Skeletal muscle tissue (tissue), 4 donors: ENCODE measurements around the gene CDK11B. TPM values are rescaled to one million over a fixed set of nuclear protein-coding genes. Genes with fewer than 3 reads are reported as not detected.
"Not testable (repeated sequence)": the region's sequence is repeated elsewhere in the genome, so short reads cannot be mapped to it uniquely, and the experiment has no call there.

ENCODE experiments used
- H3K27ac ChIP-seq: one replicate; pipeline ENCODE4 v1.7.0; 2013; ENCODE audit warnings: mild to moderate bottlenecking, low read depth, low read length, inconsistent platforms
- H3K27me3 ChIP-seq, 3 donors: one replicate each; pipeline ENCODE4 v1.7.0; 2013; ENCODE audit warnings: low read length in 3 of 3; ENCODE audit not compliant: control insufficient read depth in 3 of 3, insufficient read depth in 3 of 3
- H3K36me3 ChIP-seq, 3 donors: one replicate each; pipeline ENCODE4 v1.7.0; 2013; ENCODE audit warnings: low read length in 3 of 3; ENCODE audit not compliant: control insufficient read depth in 3 of 3, insufficient read depth in 3 of 3
- H3K4me1 ChIP-seq, 3 donors: one replicate each; pipeline ENCODE4 v1.7.0; 2013; ENCODE audit warnings: low read length in 3 of 3, mild to moderate bottlenecking in 3 of 3; ENCODE audit not compliant: control insufficient read depth in 3 of 3, insufficient read depth in 3 of 3
- H3K4me3 ChIP-seq, 3 donors: one replicate each; pipeline ENCODE4 v1.7.0; 2013; ENCODE audit warnings: low read length in 3 of 3
- H3K9ac ChIP-seq, 3 donors: one replicate each; pipeline ENCODE4 v1.7.0; 2013; ENCODE audit warnings: low read length in 3 of 3, mild to moderate bottlenecking in 3 of 3, moderate library complexity in 2 of 3, low read depth in 1 of 3
- H3K9me3 ChIP-seq, 3 donors: one replicate each; pipeline ENCODE4 v1.7.0; 2013; ENCODE audit warnings: low read length in 3 of 3; ENCODE audit not compliant: control insufficient read depth in 3 of 3
- total RNA-seq: library from RNA; depleted of rRNA; stranded (reverse); fragments of >200 nt; gene quantifications from one replicate; pipeline ENCODE4 v1.2.3, GENCODE V29; 2014
- donor health status: Osteomylitis.

The CDK11B gene
- total RNA-seq, 1 donor from 2014 or later: 8.4 TPM

GRCh38 chr1:1599935-1600860, 58.6 kb downstream of the CDK11B start, which contains the start of gene FNDC10:
TSS of gene FNDC10 (minus strand) at chr1:1600135. CDS start at chr1:1600015, 120 bp downstream.
- Histone ChIP-seq H3K4me1 (peaks cover 3 to 22% (median 9%) of the 10 kb centered on the region in 3 donors), H3K27ac (no peak within 1 kb of the TSS), H3K36me3 (no peaks in the 10 kb centered on the region), H3K9me3 (no peaks in the 10 kb centered on the region), H3K27me3 (peaks cover 65 to 75% (median 73%) of the 10 kb centered on the region in 3 donors), H3K4me3 (peak within 1 kb of the TSS in 1 of 3 donors; percentile 27), H3K9ac (no peak within 1 kb of the TSS)

- H3K4me1 ChIP-seq: peaks cover 3 to 22% (median 9%) of the 10 kb centered on the region in 3 donors
- no peaks in the 10 kb centered on the region for H3K9me3 ChIP-seq
- H3K36me3 ChIP-seq: no peaks in the 10 kb centered on the region
- H3K27ac ChIP-seq: no peak overlapping the region
- H3K4me3 ChIP-seq: peak overlapping the region in 1 of 3 donors; percentile 27
- H3K9ac ChIP-seq: no peak overlapping the region
- H3K27me3 ChIP-seq: peaks cover 57 to 69% (median 64%) of the 10 kb centered on the region in 3 donors
These were observed 59.5 kb downstream of the CDK11B start for GRCh38 chr1:1599030-1599934.

GRCh38 chr1:1598720-1599029, 60.1 kb downstream of the CDK11B start:
- Histone ChIP-seq H3K9me3 (no peaks in the 10 kb centered on the region), H3K4me1 (peaks cover 3 to 22% (median 9%) of the 10 kb centered on the region in 3 donors), H3K9ac (no peak overlapping the region), H3K36me3 (no peaks in the 10 kb centered on the region), H3K27me3 (peaks cover 56 to 63% (median 60%) of the 10 kb centered on the region in 3 donors), H3K4me3 (no peak overlapping the region), H3K27ac (no peak overlapping the region)

GRCh38 chr1:1598051-1598719, 60.6 kb downstream of the CDK11B start:
- Histone ChIP-seq H3K9ac (peak overlapping the region in 1 of 3 donors; percentile 33), H3K36me3 (no peaks in the 10 kb centered on the region), H3K4me3 (no peak overlapping the region), H3K27ac (no peak overlapping the region), H3K4me1 (peaks cover 3 to 22% (median 9%) of the 10 kb centered on the region in 3 donors), H3K27me3 (peaks cover 51 to 62% (median 55%) of the 10 kb centered on the region in 3 donors), H3K9me3 (no peaks in the 10 kb centered on the region)

- H3K9me3 ChIP-seq: no peaks in the 10 kb centered on the region
- H3K27ac ChIP-seq: no peak overlapping the region
- H3K9ac ChIP-seq: peak overlapping the region in 1 of 3 donors; percentile 33
- no peak overlapping the region for H3K4me3 ChIP-seq
- no peaks in the 10 kb centered on the region for H3K36me3 ChIP-seq
- peaks cover 44 to 60% (median 48%) of the 10 kb centered on the region in 3 donors for H3K27me3 ChIP-seq
- H3K4me1 ChIP-seq: peaks cover 3 to 22% (median 9%) of the 10 kb centered on the region in 3 donors
These were observed 61.4 kb downstream of the CDK11B start for GRCh38 chr1:1597275-1597930.

- Histone ChIP-seq H3K4me3 (no peak overlapping the region), H3K4me1 (peaks cover 3 to 22% (median 9%) of the 10 kb centered on the region in 3 donors), H3K9me3 (no peaks in the 10 kb centered on the region), H3K9ac (no peak overlapping the region), H3K36me3 (no peaks in the 10 kb centered on the region), H3K27me3 (peaks cover 37 to 53% (median 40%) of the 10 kb centered on the region in 3 donors), H3K27ac (no peak overlapping the region)
These were observed 62.1 kb downstream of the CDK11B start for GRCh38 chr1:1596493-1597274.

GRCh38 chr1:1595341-1595740, 63.5 kb downstream of the CDK11B start:
- not testable (repeated sequence) for H3K27ac ChIP-seq, H3K9ac ChIP-seq, H3K9me3 ChIP-seq, H3K4me3 ChIP-seq, H3K36me3 ChIP-seq
- peaks cover 27 to 40% (median 28%) of the 10 kb centered on the region in 3 donors for H3K27me3 ChIP-seq
- H3K4me1 ChIP-seq: peaks cover 1 to 15% (median 6%) of the 10 kb centered on the region in 3 donors

- no peak overlapping the region for H3K4me3 ChIP-seq
These were observed 64.1 kb downstream of the CDK11B start for GRCh38 chr1:1594602-1595260.

More at GRCh38 chr1:1594602-1595260, 64.1 kb downstream of the CDK11B start:
- peaks cover 25 to 40% (median 30%) of the 10 kb centered on the region in 3 donors for H3K27me3 ChIP-seq
- no peak overlapping the region for H3K9ac ChIP-seq
- H3K9me3 ChIP-seq: no peaks in the 10 kb centered on the region
- no peak overlapping the region for H3K27ac ChIP-seq
- H3K4me1 ChIP-seq: peaks cover 0 to 14% (median 6%) of the 10 kb centered on the region in 3 donors
- no peaks in the 10 kb centered on the region for H3K36me3 ChIP-seq
